ENCODE data around the gene MVB12A. TPM values are rescaled to one million over a fixed set of nuclear protein-coding genes. Genes with fewer than 3 reads are reported as not detected.

The MVB12A gene
- polyA plus RNA-seq, 4 donors = 57.5 to 117 (median 78.1) TPM

DNA sequence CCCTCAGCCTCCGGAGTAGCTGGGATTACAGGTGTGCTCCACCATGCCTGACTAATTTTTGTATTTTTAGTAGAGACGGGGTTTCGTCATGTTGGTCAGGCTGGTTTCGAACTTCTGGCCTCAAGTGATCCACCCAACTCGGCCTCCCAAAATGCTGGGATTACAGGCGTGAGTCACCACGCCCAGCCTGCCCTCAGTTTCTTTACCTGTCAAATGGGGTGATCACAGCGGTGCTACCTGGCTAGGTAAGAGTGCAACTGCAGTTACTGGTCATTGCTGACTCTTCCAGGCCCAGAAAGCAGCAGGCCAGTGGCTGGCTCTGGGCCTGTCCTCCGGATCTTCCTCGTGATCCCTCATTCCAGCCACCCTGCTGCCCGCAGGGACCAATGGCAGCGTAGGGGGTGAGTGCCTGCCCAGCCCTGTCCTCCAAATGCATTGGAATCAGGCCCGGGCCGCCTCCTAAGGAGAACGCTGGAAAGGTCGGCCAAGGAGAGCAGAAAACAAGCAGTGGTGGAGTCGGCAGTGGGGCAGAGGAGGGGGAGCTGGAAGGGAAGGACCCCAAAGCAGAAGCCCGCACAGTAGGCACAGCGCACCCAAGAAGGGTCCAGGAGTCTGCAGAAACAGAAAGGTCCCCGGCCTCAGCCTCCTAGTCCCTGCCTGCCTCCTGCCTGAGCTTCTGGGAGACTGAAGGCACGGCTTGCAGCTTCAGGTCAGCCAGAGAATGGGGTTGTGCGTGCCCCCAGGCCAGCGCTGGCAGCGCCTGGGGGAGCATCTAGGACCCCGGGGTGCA lies 48.6 kb downstream of the MVB12A start:
- Histone ChIP-seq H3K9me3 (ENCODE audit: control insufficient read depth in 2 of 2, insufficient read depth in 1 of 2, low read depth in 1 of 2, low read length in 1 of 2) (no peaks in the 10 kb centered on the region), H3K36me3 (ENCODE audit: control insufficient read depth in 3 of 3, insufficient read depth in 2 of 3, low read depth in 1 of 3, low read length in 3 of 3) (no peaks in the 10 kb centered on the region), H3K4me3 (ENCODE audit: low read depth in 1 of 3, low read length in 3 of 3) (peak overlapping the region in 1 of 3 donors; percentile 66), H3K4me1 (ENCODE audit: control insufficient read depth in 3 of 3, insufficient read depth in 2 of 3, low read depth in 1 of 3, low read length in 2 of 3) (peaks cover 0 to 15% (median 0%) of the 10 kb centered on the region in 3 donors), H3K27ac (ENCODE audit: low read depth in 1 of 3, low read length in 2 of 3) (peak overlapping the region in 1 of 3 donors; percentile 79), H3K27me3 (ENCODE audit: control insufficient read depth in 3 of 3, insufficient read depth in 3 of 3, low read length in 3 of 3) (peaks cover 0 to 23% (median 0%) of the 10 kb centered on the region in 3 donors)
- FAIRE-seq (no peak), DNase-seq (no peak)
- WGBS, 3 donors = 58 to 73% (median 61%) methylated on average over 24 to 25 of the region's 25 CpGs

DNA sequence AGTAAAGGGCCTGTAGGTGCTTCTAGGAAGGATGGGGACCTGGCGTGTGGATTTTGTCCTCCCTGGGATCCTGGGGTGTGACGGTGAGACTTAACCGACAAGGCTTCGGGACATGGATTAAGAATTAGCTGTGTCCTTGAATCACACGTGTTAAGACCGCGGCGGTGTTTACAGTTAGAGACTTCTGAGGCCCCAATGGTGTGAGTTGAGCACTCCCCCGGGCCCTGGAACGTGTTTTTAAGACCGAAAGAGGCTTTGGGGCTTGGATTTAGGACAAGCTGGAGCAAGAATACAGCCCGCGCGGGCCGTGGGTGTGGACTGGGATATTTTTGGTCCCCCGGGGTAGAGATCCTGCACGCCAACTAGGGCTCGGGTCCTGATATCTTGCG lies 49.2 kb downstream of the MVB12A start:
- Histone ChIP-seq H3K9me3 (ENCODE audit: control insufficient read depth in 2 of 2, insufficient read depth in 1 of 2, low read depth in 1 of 2, low read length in 1 of 2) (no peaks in the 10 kb centered on the region), H3K4me3 (ENCODE audit: low read depth in 1 of 3, low read length in 3 of 3) (peak overlapping the region in 2 of 3 donors; percentile 57 to 66), H3K4me1 (ENCODE audit: control insufficient read depth in 3 of 3, insufficient read depth in 2 of 3, low read depth in 1 of 3, low read length in 2 of 3) (peaks cover 0 to 15% (median 0%) of the 10 kb centered on the region in 3 donors), H3K27ac (ENCODE audit: low read depth in 1 of 3, low read length in 2 of 3) (peak overlapping the region in 1 of 3 donors; percentile 79), H3K27me3 (ENCODE audit: control insufficient read depth in 3 of 3, insufficient read depth in 3 of 3, low read length in 3 of 3) (peaks cover 0 to 23% (median 0%) of the 10 kb centered on the region in 3 donors), H3K36me3 (ENCODE audit: control insufficient read depth in 3 of 3, insufficient read depth in 2 of 3, low read depth in 1 of 3, low read length in 3 of 3) (no peaks in the 10 kb centered on the region)
- WGBS, 3 donors = 1 to 12% (median 2%) methylated on average over 19 of the region's 19 CpGs
- DNase-seq = peak in 1 of 2 donors; percentile 39
- FAIRE-seq = no peak

DNA sequence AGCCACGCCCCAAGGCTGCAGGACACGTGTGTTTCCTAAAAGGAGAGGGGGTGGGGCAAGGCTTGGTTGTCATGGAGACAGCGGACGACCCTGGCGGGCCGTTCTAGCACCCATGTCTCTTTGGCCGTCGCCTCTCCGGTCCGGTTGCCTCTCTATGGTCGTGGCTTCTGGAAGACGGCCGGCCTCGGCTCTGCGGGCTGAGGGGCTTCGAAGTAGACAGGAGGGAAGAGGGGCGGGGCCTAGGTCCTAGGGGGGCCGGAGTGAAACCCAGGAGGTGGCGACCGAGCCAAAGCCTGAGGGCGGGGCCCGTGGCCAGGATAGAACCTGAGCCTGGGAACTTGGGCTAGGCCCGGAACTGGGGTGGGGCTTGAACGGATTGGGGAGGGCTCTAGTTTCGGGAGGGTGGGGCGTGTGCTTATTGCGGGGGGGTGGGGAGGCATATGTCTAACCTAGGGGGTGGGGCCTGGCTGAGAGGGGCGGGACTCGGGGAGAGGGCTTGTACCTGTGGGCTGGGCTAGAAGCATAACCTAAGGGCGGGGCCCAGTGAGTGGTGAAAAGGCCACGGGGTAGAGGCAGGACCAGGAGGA lies 49.7 kb downstream of the MVB12A start:
- DNase-seq (peak; percentile 83 to 87), FAIRE-seq (no peak)

DNA sequence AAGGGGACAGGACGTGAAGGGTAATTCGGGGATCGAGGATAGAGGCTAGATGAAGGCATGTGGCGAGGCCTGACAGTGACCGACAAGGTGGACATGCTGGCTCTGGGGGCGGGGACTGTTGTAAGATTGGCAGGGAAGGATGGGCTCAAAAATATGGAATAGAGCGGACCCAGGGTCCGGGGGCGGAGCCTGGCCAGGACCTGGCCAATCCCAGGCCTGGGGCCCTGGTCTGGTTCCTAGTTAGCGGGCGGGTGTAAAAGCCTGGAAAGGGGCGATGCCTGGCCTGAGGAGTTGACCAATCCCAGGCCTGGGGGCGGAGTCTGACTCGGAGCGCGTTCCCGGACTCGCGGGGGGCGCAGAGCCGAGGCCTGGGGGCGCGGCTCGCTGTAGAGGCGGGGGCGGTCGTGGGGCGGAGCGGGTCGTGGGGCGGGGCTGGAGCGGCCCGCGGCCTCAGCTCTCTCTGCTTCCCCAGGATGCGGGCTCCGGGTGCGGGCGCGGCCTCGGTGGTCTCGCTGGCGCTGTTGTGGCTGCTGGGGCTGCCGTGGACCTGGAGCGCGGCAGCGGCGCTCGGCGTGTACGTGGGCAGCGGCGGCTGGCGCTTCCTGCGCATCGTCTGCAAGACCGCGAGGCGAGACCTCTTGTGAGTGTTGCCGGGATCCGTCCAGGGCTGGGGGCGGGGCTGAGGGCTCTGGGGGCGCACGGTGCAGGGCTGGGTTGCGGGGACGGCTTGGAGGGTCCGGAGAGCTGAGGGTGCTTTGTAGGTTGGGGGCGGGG lies 50.4 kb downstream of the MVB12A start, which contains the start of gene SLC27A1:
Gene SLC27A1, plus strand, starts transcription at position 457 of the 774 bp plus-strand sequence. Its CDS starts 17 bp downstream, at position 474.
- peak; percentile 88 to 97 for DNase-seq
- WGBS, 3 donors = 0 to 1% (median 0%) methylated on average over 46 to 67 of the region's 67 CpGs
- FAIRE-seq = no peak

More for the DNA sequence above, 49.7 kb downstream of the MVB12A start:
- Histone ChIP-seq H3K9me3 (ENCODE audit: control insufficient read depth in 2 of 2, insufficient read depth in 1 of 2, low read depth in 1 of 2, low read length in 1 of 2) (no peaks in the 10 kb centered on the region), H3K36me3 (ENCODE audit: control insufficient read depth in 3 of 3, insufficient read depth in 2 of 3, low read depth in 1 of 3, low read length in 3 of 3) (no peaks in the 10 kb centered on the region), H3K27me3 (ENCODE audit: control insufficient read depth in 3 of 3, insufficient read depth in 3 of 3, low read length in 3 of 3) (peaks cover 0 to 23% (median 0%) of the 10 kb centered on the region in 3 donors), H3K27ac (ENCODE audit: low read depth in 1 of 3, low read length in 2 of 3) (peak overlapping the region in 2 of 3 donors; percentile 82), H3K4me3 (ENCODE audit: low read depth in 1 of 3, low read length in 3 of 3) (peak overlapping the region; percentile 57 to 66 (median 63)), H3K4me1 (ENCODE audit: control insufficient read depth in 3 of 3, insufficient read depth in 2 of 3, low read depth in 1 of 3, low read length in 2 of 3) (peaks cover 0 to 15% (median 0%) of the 10 kb centered on the region in 3 donors)
- 0 to 1% (median 0%) methylated on average over 23 to 31 of the region's 31 CpGs for WGBS, 3 donors

DNA sequence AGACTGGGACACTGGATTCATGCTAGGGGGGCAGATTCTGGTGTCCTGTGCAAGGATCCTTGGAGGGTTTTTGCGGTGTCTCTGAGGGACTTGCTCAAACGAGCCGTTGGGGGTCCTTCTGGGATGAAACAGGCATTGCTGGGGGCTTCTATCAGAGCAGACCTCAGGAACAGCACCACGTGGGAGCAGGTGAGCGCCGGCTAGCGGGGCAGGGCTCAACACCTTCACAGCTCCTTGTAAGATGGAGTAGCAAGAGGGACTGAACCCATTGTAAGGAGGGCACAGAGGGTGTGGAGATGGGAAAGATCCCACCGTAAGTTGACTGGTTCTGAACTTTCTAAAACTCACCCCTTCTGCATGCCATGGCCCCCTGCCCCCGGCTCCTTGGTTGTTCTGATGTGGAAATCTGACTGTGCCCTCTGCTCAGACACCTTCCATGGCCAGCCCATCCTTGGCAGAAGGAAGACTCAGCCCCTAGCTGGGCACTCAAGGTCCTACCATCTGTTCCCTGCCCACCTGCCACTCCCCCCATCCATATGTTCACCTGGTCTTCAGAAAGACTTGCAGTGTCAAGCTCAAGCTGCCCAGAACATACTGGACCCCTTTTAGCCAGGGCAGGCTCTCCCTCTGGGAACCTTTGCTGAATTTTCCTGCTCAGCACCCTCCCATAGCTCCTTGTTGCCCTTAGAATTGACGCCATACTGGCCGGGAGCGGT lies 51.7 kb downstream of the MVB12A start:
- DNase-seq (no peak), FAIRE-seq (no peak)
- Histone ChIP-seq H3K9me3 (ENCODE audit: control insufficient read depth in 2 of 2, insufficient read depth in 1 of 2, low read depth in 1 of 2, low read length in 1 of 2) (no peaks in the 10 kb centered on the region), H3K27ac (ENCODE audit: low read depth in 1 of 3, low read length in 2 of 3) (no peak overlapping the region), H3K4me3 (ENCODE audit: low read depth in 1 of 3, low read length in 3 of 3) (peak overlapping the region in 2 of 3 donors; percentile 0 to 66), H3K27me3 (ENCODE audit: control insufficient read depth in 3 of 3, insufficient read depth in 3 of 3, low read length in 3 of 3) (peaks cover 0 to 23% (median 0%) of the 10 kb centered on the region in 3 donors), H3K4me1 (ENCODE audit: control insufficient read depth in 3 of 3, insufficient read depth in 2 of 3, low read depth in 1 of 3, low read length in 2 of 3) (peaks cover 0 to 15% (median 0%) of the 10 kb centered on the region in 3 donors), H3K36me3 (ENCODE audit: control insufficient read depth in 3 of 3, insufficient read depth in 2 of 3, low read depth in 1 of 3, low read length in 3 of 3) (no peaks in the 10 kb centered on the region)
- WGBS, 3 donors = 39 to 57% (median 52%) methylated on average over 12 of the region's 12 CpGs

More for the DNA sequence above, 50.4 kb downstream of the MVB12A start, which contains the start of gene SLC27A1:
- Histone ChIP-seq H3K4me1 (ENCODE audit: control insufficient read depth in 3 of 3, insufficient read depth in 2 of 3, low read depth in 1 of 3, low read length in 2 of 3) (peaks cover 0 to 15% (median 0%) of the 10 kb centered on the region in 3 donors), H3K9me3 (ENCODE audit: control insufficient read depth in 2 of 2, insufficient read depth in 1 of 2, low read depth in 1 of 2, low read length in 1 of 2) (no peaks in the 10 kb centered on the region), H3K27ac (ENCODE audit: low read depth in 1 of 3, low read length in 2 of 3) (peak within 1 kb of the TSS in 2 of 3 donors; percentile 82), H3K36me3 (ENCODE audit: control insufficient read depth in 3 of 3, insufficient read depth in 2 of 3, low read depth in 1 of 3, low read length in 3 of 3) (no peaks in the 10 kb centered on the region), H3K27me3 (ENCODE audit: control insufficient read depth in 3 of 3, insufficient read depth in 3 of 3, low read length in 3 of 3) (peaks cover 0 to 23% (median 0%) of the 10 kb centered on the region in 3 donors), H3K4me3 (ENCODE audit: low read depth in 1 of 3, low read length in 3 of 3) (peak within 1 kb of the TSS; percentile 57 to 66 (median 63))

DNA sequence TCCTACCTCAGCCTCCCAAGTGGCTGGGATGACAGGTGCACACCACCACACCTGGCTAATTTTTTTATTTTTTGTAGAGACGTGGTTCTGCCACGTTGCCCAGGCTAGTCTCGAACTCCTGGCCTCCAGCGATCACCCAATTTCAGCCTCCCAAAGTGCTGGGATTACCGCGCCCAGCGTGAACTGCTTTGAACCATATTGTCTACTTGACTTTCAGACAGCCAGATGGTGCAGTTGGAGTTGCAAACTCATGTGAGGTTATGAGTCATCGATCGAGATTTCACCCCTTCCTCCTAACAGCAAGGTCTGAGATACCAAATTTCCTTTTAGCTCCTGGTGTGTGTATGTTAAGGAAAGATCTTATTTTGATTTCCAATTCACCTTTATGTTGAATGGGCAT lies 53.2 kb downstream of the MVB12A start:
- Histone ChIP-seq H3K9me3 (ENCODE audit: control insufficient read depth in 2 of 2, insufficient read depth in 1 of 2, low read depth in 1 of 2, low read length in 1 of 2) (no peaks in the 10 kb centered on the region), H3K36me3 (ENCODE audit: control insufficient read depth in 3 of 3, insufficient read depth in 2 of 3, low read depth in 1 of 3, low read length in 3 of 3) (no peaks in the 10 kb centered on the region), H3K27me3 (ENCODE audit: control insufficient read depth in 3 of 3, insufficient read depth in 3 of 3, low read length in 3 of 3) (peaks cover 0 to 23% (median 0%) of the 10 kb centered on the region in 3 donors), H3K27ac (ENCODE audit: low read depth in 1 of 3, low read length in 2 of 3) (no peak overlapping the region), H3K4me3 (ENCODE audit: low read depth in 1 of 3, low read length in 3 of 3) (no peak overlapping the region), H3K4me1 (ENCODE audit: control insufficient read depth in 3 of 3, insufficient read depth in 2 of 3, low read depth in 1 of 3, low read length in 2 of 3) (peaks cover 0 to 15% (median 0%) of the 10 kb centered on the region in 3 donors)
- DNase-seq (peak in 1 of 2 donors; percentile 44), FAIRE-seq (no peak)
- WGBS, 3 donors = 46 to 72% (median 50%) methylated on average over 9 of the region's 9 CpGs
